Neural crest cell (in vitro differentiated cells): ENCODE measurements around the gene APPBP2. TPM values are rescaled to one million over a fixed set of nuclear protein-coding genes. Genes with fewer than 3 reads are reported as not detected.
"Not testable (repeated sequence)": the region's sequence is repeated elsewhere in the genome, so short reads cannot be mapped to it uniquely, and the experiment has no call there.

Experiments used
- DNase-seq: peaks from one replicate; pipeline ENCODE4 v3.0.0; 2021; ENCODE audit warnings: low read depth, mixed read lengths, low spot score
- H3K27ac Mint-ChIP-seq: one replicate; pipeline ENCODE4 v1.8.0; 2021; ENCODE audit warnings: mild to moderate bottlenecking, mixed read lengths; ENCODE audit not compliant: unreplicated experiment
- H3K27me3 Mint-ChIP-seq: 2 replicates; pipeline ENCODE4 v1.8.0; 2021; ENCODE audit warnings: low read depth, mild to moderate bottlenecking, mixed read lengths
- H3K36me3 Mint-ChIP-seq: 2 replicates; pipeline ENCODE4 v1.8.0; 2021; ENCODE audit warnings: low read depth, mild to moderate bottlenecking, mixed read lengths
- H3K4me1 Mint-ChIP-seq: 2 replicates; pipeline ENCODE4 v1.8.0; 2021; ENCODE audit warnings: mixed read lengths
- H3K4me3 Mint-ChIP-seq: one replicate; pipeline ENCODE4 v1.8.0; 2021; ENCODE audit warnings: mild to moderate bottlenecking, mixed read lengths
- H3K9me3 Mint-ChIP-seq: 2 replicates; pipeline ENCODE4 v1.8.0; 2021; ENCODE audit warnings: mixed read lengths
- total RNA-seq: library from RNA; stranded (reverse); gene quantifications from 2 replicates; pipeline ENCODE4 v1.2.1, GENCODE V29; 2021
- TF ChIP-seq, protein P1 (sequence below): fragments of 200-600 bp; sonication (generic); conservative IDR thresholded peaks from 2 replicates; pipeline ENCODE4 v1.5.0; 2021; ENCODE audit warnings: antibody characterized with exemption, mild to moderate bottlenecking

Gene APPBP2
- total RNA-seq, 1 donor from 2014 or later = 59.2 TPM

DNA sequence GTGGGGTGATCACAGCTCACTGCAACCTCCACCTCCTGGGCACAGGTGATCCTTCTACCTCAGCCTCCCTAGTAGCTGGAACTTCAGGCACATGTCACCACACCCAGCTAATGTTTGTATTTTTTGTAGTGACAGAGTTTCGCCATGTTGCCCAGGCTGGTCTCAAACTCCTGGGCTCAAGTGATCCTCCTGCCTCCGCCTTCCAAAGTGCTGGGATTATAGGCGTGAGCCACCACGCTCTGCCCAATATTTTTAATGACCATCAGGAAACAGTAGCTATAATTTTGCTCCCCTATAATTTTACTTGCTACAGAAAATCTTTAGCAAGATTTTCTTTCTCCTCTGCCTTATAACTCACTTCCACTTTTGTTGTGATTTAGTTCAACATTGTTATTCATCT, 29.7 kb upstream of the APPBP2 start:
- Mint-ChIP-seq H3K4me3 (no peak overlapping the region), H3K36me3 (peaks cover 23% of the 10 kb centered on the region), H3K9me3 (peaks cover 12% of the 10 kb centered on the region), H3K27me3 (no peaks in the 10 kb centered on the region), H3K4me1 (no peaks in the 10 kb centered on the region), H3K27ac (no peak overlapping the region)
- TF ChIP-seq, protein P1, sequence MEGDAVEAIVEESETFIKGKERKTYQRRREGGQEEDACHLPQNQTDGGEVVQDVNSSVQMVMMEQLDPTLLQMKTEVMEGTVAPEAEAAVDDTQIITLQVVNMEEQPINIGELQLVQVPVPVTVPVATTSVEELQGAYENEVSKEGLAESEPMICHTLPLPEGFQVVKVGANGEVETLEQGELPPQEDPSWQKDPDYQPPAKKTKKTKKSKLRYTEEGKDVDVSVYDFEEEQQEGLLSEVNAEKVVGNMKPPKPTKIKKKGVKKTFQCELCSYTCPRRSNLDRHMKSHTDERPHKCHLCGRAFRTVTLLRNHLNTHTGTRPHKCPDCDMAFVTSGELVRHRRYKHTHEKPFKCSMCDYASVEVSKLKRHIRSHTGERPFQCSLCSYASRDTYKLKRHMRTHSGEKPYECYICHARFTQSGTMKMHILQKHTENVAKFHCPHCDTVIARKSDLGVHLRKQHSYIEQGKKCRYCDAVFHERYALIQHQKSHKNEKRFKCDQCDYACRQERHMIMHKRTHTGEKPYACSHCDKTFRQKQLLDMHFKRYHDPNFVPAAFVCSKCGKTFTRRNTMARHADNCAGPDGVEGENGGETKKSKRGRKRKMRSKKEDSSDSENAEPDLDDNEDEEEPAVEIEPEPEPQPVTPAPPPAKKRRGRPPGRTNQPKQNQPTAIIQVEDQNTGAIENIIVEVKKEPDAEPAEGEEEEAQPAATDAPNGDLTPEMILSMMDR = no peak
- DNase-seq = no peak

DNA sequence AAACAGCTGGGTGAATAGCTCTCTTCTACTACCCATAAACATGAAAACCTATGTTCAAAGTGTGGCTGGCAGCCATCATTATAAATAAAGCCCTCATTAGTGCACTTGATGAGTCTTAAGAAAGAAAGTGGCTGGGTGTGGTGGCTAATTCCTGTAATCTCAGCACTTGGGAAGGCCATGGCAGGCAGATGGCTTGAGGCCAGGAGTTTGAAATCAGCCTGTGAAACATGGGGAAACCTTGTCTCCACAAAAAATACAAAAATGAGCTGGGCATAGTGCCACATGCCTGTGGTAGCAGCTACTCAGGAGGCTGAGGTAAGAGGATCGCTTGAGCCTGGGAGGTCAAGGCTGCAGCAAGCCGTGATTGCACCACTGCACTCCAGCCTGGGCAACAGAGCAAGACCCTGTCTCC, 28.3 kb upstream of the APPBP2 start:
- H3K4me3 Mint-ChIP-seq = no peak overlapping the region
- no peak for DNase-seq
- peaks cover 23% of the 10 kb centered on the region for H3K36me3 Mint-ChIP-seq
- peaks cover 12% of the 10 kb centered on the region for H3K9me3 Mint-ChIP-seq
- H3K4me1 Mint-ChIP-seq = no peaks in the 10 kb centered on the region
- H3K27ac Mint-ChIP-seq = peak overlapping the region; percentile 62
- no peaks in the 10 kb centered on the region for H3K27me3 Mint-ChIP-seq
- TF ChIP-seq, protein P1 = no peak

DNA sequence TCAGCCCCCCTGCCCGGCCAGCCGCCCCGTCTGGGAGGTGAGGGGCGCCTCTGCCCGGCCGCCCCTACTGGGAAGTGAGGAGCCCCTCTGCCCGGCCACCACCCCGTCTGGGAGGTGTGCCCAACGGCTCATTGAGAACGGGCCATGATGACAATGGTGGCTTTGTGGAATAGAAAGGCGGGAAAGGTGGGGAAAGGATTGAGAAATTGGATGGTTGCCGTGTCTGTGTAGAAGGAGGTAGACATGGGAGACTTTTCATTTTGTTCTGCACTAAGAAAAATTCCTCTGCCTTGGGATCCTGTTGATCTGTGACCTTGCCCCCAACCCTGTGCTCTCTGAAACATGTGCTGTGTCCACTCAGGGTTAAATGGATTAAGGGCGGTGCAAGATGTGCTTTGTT, 26.2 kb upstream of the APPBP2 start:
- peaks cover 13% of the 10 kb centered on the region for H3K36me3 Mint-ChIP-seq
- H3K4me3 Mint-ChIP-seq, H3K9me3 Mint-ChIP-seq, H3K4me1 Mint-ChIP-seq, DNase-seq, H3K27me3 Mint-ChIP-seq, H3K27ac Mint-ChIP-seq: not testable (repeated sequence)

DNA sequence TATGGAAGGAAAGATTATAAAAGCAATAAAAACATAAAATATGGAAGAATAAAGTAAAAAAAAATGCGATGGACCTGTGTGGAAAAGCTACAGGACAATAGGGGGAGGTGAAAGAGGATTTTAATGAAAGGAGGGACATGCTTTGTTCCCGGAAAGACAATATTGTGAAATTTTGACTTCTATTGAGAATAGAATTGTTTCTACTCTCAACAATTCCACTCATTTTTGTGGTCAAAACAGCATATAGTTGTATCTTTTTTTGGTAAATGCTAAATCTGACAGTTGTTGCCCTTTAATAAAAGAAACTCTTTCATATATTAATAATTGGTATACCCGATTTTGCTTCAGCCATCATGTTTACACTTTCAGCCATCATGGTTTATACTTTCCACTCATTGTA, 22.9 kb upstream of the APPBP2 start:
- TF ChIP-seq, protein P1 = no peak
- no peak overlapping the region for H3K4me3 Mint-ChIP-seq
- DNase-seq = no peak
- H3K36me3 Mint-ChIP-seq = peaks cover 8% of the 10 kb centered on the region
- H3K27ac Mint-ChIP-seq = no peak overlapping the region
- H3K27me3 Mint-ChIP-seq = no peaks in the 10 kb centered on the region
- H3K9me3 Mint-ChIP-seq = peaks cover 4% of the 10 kb centered on the region
- H3K4me1 Mint-ChIP-seq = no peaks in the 10 kb centered on the region

DNA sequence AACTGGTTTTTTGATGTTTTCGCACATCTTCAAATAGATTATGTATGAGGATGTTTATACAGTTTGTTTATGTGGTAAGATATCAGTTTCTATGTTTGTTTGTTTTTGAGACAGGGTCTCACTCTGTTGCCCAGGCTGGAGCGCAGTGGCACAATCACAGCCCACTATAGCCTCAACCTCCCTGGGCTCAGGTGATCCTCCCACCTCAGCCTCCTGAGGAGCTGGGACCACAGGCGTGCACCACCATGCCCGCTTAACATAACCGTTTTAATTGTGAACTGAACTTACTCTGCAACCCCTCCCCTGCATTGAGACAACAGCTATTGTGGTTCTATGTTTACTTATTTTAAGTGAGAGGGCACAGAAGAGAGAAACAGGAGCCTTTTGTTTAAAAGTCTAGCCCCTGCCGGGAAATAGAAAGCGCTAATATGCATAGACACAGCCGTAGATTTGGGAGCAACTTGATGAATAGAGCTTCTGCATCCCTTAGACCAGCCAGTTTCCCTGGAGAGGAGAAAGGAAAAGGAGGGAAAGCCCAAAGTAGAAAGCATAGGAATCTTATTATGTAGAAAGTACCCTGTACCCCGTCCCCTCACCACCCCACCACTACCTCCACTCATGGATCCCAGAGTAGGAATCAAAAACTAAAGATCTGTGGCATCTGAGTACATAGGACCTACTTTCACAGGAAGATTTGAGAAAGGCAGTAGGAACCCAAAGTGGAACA, 19.6 kb upstream of the APPBP2 start:
- Mint-ChIP-seq H3K4me1 (no peaks in the 10 kb centered on the region), H3K36me3 (peaks cover 3% of the 10 kb centered on the region), H3K4me3 (no peak overlapping the region), H3K27ac (no peak overlapping the region), H3K9me3 (no peaks in the 10 kb centered on the region), H3K27me3 (no peaks in the 10 kb centered on the region)
- no peak for DNase-seq
- TF ChIP-seq, protein P1 = no peak

DNA sequence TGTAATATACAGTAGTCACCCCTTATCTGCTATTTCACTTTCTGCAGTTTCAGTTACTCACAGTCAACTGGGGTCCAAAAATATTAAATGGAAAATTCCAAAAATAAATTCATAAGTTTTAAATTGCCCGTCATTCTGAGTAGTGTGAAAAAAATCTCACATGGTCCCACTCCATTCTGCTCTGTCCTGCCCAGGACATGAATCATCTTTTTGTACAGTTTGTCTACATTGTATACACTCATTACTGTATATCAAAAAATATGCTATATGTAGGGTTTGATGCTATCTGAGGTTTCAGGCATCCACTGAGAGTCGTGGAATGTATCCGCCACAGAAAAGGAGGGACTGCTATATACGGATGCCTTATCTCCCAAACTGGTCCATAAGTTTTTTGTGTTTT, 16.0 kb upstream of the APPBP2 start:
- H3K9me3 Mint-ChIP-seq = no peaks in the 10 kb centered on the region
- no peaks in the 10 kb centered on the region for H3K27me3 Mint-ChIP-seq
- no peaks in the 10 kb centered on the region for H3K4me1 Mint-ChIP-seq
- TF ChIP-seq, protein P1 = no peak
- H3K27ac Mint-ChIP-seq = no peak overlapping the region
- H3K4me3 Mint-ChIP-seq = no peak overlapping the region
- no peak for DNase-seq
- no peaks in the 10 kb centered on the region for H3K36me3 Mint-ChIP-seq
